Glutamatergic neuron (in vitro differentiated cells): Measurements from ENCODE around the gene ZDHHC16. TPM values are rescaled to one million over a fixed set of nuclear protein-coding genes. Genes with fewer than 3 reads are reported as not detected.
A peak's percentile ranks its signal among the peaks of the same experiment; 100 is the strongest.

Source experiments
- DNase-seq: peaks from one replicate; pipeline ENCODE4 v3.0.0; 2022
- H3K27ac Mint-ChIP-seq: one replicate; pipeline ENCODE4 v1.8.0; 2020; ENCODE audit warnings: mild to moderate bottlenecking, mixed read lengths, inconsistent platforms; ENCODE audit not compliant: unreplicated experiment
- H3K27me3 Mint-ChIP-seq: one replicate; pipeline ENCODE4 v1.8.0; 2020; ENCODE audit warnings: mild to moderate bottlenecking, moderate library complexity, mixed read lengths, inconsistent platforms; ENCODE audit not compliant: unreplicated experiment
- H3K36me3 Mint-ChIP-seq: one replicate; pipeline ENCODE4 v1.8.0; 2020; ENCODE audit warnings: mild to moderate bottlenecking, mixed read lengths, inconsistent platforms; ENCODE audit not compliant: unreplicated experiment
- H3K4me1 Mint-ChIP-seq: one replicate; pipeline ENCODE4 v1.8.0; 2020; ENCODE audit warnings: mild to moderate bottlenecking, low read depth, mixed read lengths, inconsistent platforms; ENCODE audit not compliant: unreplicated experiment
- H3K4me3 Mint-ChIP-seq: one replicate; pipeline ENCODE4 v1.8.0; 2020; ENCODE audit warnings: mild to moderate bottlenecking, mixed read lengths, inconsistent platforms; ENCODE audit not compliant: unreplicated experiment
- H3K9me3 Mint-ChIP-seq: one replicate; pipeline ENCODE4 v1.8.0; 2020; ENCODE audit warnings: mild to moderate bottlenecking, moderate library complexity, mixed read lengths, inconsistent platforms; ENCODE audit not compliant: unreplicated experiment
- CTCF ChIP-seq: fragments of 200-600 bp; sonication (generic); IDR thresholded peaks from one replicate; pipeline ENCODE4 v1.5.0; 2021; ENCODE audit not compliant: partially characterized antibody, unreplicated experiment
- total RNA-seq: library from RNA; stranded (reverse); fragmentation: NEBNext Ultra II Directional; extraction: Animal tissue kit (Norgen Biotek cat#: 25700); gene quantifications from one replicate; pipeline ENCODE4 v1.2.1, GENCODE V29; 2021; ENCODE audit not compliant: unreplicated experiment

Gene ZDHHC16
- total RNA-seq, 1 donor from 2014 or later, result 61.5 TPM

GRCh38 chr10:97425964-97426775 lies 19.8 kb upstream of the ZDHHC16 start, which contains the start of gene PGAM1:
PGAM1 (plus strand) TSS chr10:97426191; CDS start chr10:97426308, 117 bp downstream.
- Mint-ChIP-seq H3K27me3 (peaks cover 4% of the 10 kb centered on the region), H3K4me3 (peak within 1 kb of the TSS; percentile 96), H3K9me3 (peaks cover 8% of the 10 kb centered on the region), H3K4me1 (peaks cover 14% of the 10 kb centered on the region), H3K27ac (peak within 1 kb of the TSS; percentile 98), H3K36me3 (no peaks in the 10 kb centered on the region)
- peak; percentile 37 for TF ChIP-seq CTCF
- DNase-seq, result peak; percentile 96

- no peaks in the 10 kb centered on the region for H3K36me3 Mint-ChIP-seq
- peak; percentile 46 for DNase-seq
- H3K27me3 Mint-ChIP-seq, result peaks cover 4% of the 10 kb centered on the region
- H3K4me3 Mint-ChIP-seq, result peak overlapping the region; percentile 96
- peaks cover 8% of the 10 kb centered on the region for H3K9me3 Mint-ChIP-seq
- no peak for TF ChIP-seq CTCF
- H3K27ac Mint-ChIP-seq, result peak overlapping the region; percentile 98
- H3K4me1 Mint-ChIP-seq, result peaks cover 14% of the 10 kb centered on the region
These were observed 19.0 kb upstream of the ZDHHC16 start for GRCh38 chr10:97426776-97427570.

GRCh38 chr10:97427571-97428179 lies 18.3 kb upstream of the ZDHHC16 start:
- DNase-seq, result peak; percentile 43
- Mint-ChIP-seq H3K27ac (peak overlapping the region; percentile 98), H3K9me3 (peaks cover 8% of the 10 kb centered on the region), H3K36me3 (no peaks in the 10 kb centered on the region), H3K4me3 (peak overlapping the region; percentile 96), H3K4me1 (peaks cover 14% of the 10 kb centered on the region), H3K27me3 (peaks cover 4% of the 10 kb centered on the region)
- no peak for TF ChIP-seq CTCF

GRCh38 chr10:97428572-97428981 lies 17.4 kb upstream of the ZDHHC16 start:
- TF ChIP-seq CTCF, result no peak
- Mint-ChIP-seq H3K4me1 (peaks cover 14% of the 10 kb centered on the region), H3K36me3 (no peaks in the 10 kb centered on the region), H3K9me3 (peaks cover 8% of the 10 kb centered on the region), H3K27me3 (peaks cover 4% of the 10 kb centered on the region), H3K27ac (peak overlapping the region; percentile 91), H3K4me3 (peak overlapping the region; percentile 89)
- DNase-seq, result no peak
